Chondrocyte (in vitro differentiated cells): Measurements from ENCODE around the gene LMNTD1. TPM values are rescaled to one million over a fixed set of nuclear protein-coding genes. Genes with fewer than 3 reads are reported as not detected.
"Not testable (repeated sequence)": the region's sequence is repeated elsewhere in the genome, so short reads cannot be mapped to it uniquely, and the experiment has no call there.

ENCODE experiments used
- DNase-seq: peaks from one replicate; pipeline ENCODE4 v3.0.0; 2021; ENCODE audit warnings: mixed read lengths, low spot score
- H3K27ac Mint-ChIP-seq: one replicate; pipeline ENCODE4 v1.8.0; 2021; ENCODE audit warnings: mild to moderate bottlenecking, moderate library complexity, mixed read lengths; ENCODE audit not compliant: unreplicated experiment
- H3K27me3 Mint-ChIP-seq: 2 replicates; pipeline ENCODE4 v1.8.0; 2021; ENCODE audit warnings: low read depth, mixed read lengths
- H3K36me3 Mint-ChIP-seq: 2 replicates; pipeline ENCODE4 v1.8.0; 2021; ENCODE audit warnings: low read depth, mixed read lengths
- H3K4me1 Mint-ChIP-seq: 2 replicates; pipeline ENCODE4 v1.8.0; 2021; ENCODE audit warnings: low read depth, mild to moderate bottlenecking, mixed read lengths
- H3K4me3 Mint-ChIP-seq: one replicate; pipeline ENCODE4 v1.8.0; 2021; ENCODE audit warnings: mild to moderate bottlenecking, moderate library complexity, mixed read lengths; ENCODE audit not compliant: unreplicated experiment
- H3K9me3 Mint-ChIP-seq: 2 replicates; pipeline ENCODE4 v1.8.0; 2021; ENCODE audit warnings: low read depth, mixed read lengths
- CTCF ChIP-seq: fragments of 200-600 bp; sonication (generic); IDR thresholded peaks from 2 replicates; pipeline ENCODE4 v1.5.0; 2021; ENCODE audit warnings: antibody characterized with exemption, mild to moderate bottlenecking, moderate library complexity
- total RNA-seq: library from RNA; stranded (reverse); gene quantifications from 3 replicates; pipeline ENCODE4 v1.2.1, GENCODE V29; 2021

Gene LMNTD1
- total RNA-seq, 1 donor from 2014 or later: not detected

- H3K27me3 Mint-ChIP-seq: no peaks in the 10 kb centered on the region
Measured at GRCh38 chr12:25435431-25435830, 117.7 kb downstream of the LMNTD1 start.

GRCh38 chr12:25434515-25434914 lies 118.6 kb downstream of the LMNTD1 start:
- Mint-ChIP-seq H3K4me3 (no peak overlapping the region), H3K9me3 (peaks cover 2% of the 10 kb centered on the region), H3K4me1 (peaks cover 24% of the 10 kb centered on the region), H3K27me3 (no peaks in the 10 kb centered on the region), H3K36me3 (no peaks in the 10 kb centered on the region), H3K27ac (no peak overlapping the region)
- TF ChIP-seq CTCF: no peak
- DNase-seq: no peak

More at GRCh38 chr12:25435431-25435830, 117.7 kb downstream of the LMNTD1 start:
- H3K36me3 Mint-ChIP-seq: no peaks in the 10 kb centered on the region
- DNase-seq: no peak
- H3K27ac Mint-ChIP-seq: no peak overlapping the region
- no peaks in the 10 kb centered on the region for H3K9me3 Mint-ChIP-seq
- no peak for TF ChIP-seq CTCF
- H3K4me1 Mint-ChIP-seq: peaks cover 24% of the 10 kb centered on the region
- H3K4me3 Mint-ChIP-seq: no peak overlapping the region

- H3K4me3 Mint-ChIP-seq: no peak overlapping the region
- no peak overlapping the region for H3K27ac Mint-ChIP-seq
- no peak for DNase-seq
- peaks cover 24% of the 10 kb centered on the region for H3K4me1 Mint-ChIP-seq
- TF ChIP-seq CTCF: no peak
- peaks cover 2% of the 10 kb centered on the region for H3K9me3 Mint-ChIP-seq
- no peaks in the 10 kb centered on the region for H3K27me3 Mint-ChIP-seq
- no peaks in the 10 kb centered on the region for H3K36me3 Mint-ChIP-seq
Measured at GRCh38 chr12:25433581-25434325, 119.3 kb downstream of the LMNTD1 start.

GRCh38 chr12:25433024-25433423 lies 120.1 kb downstream of the LMNTD1 start:
- no peak for DNase-seq
- H3K27me3 Mint-ChIP-seq: no peaks in the 10 kb centered on the region
- H3K27ac Mint-ChIP-seq: no peak overlapping the region
- TF ChIP-seq CTCF: no peak
- peaks cover 2% of the 10 kb centered on the region for H3K9me3 Mint-ChIP-seq
- H3K4me1 Mint-ChIP-seq: peaks cover 24% of the 10 kb centered on the region
- no peak overlapping the region for H3K4me3 Mint-ChIP-seq
- no peaks in the 10 kb centered on the region for H3K36me3 Mint-ChIP-seq

GRCh38 chr12:25427337-25428249 lies 125.5 kb downstream of the LMNTD1 start:
- Mint-ChIP-seq H3K27me3 (no peaks in the 10 kb centered on the region), H3K27ac (no peak overlapping the region), H3K4me3 (no peak overlapping the region), H3K36me3 (no peaks in the 10 kb centered on the region), H3K9me3 (peaks cover 2% of the 10 kb centered on the region), H3K4me1 (no peaks in the 10 kb centered on the region)
- DNase-seq: no peak
- TF ChIP-seq CTCF: no peak

- not testable (repeated sequence) for H3K9me3 Mint-ChIP-seq, H3K27me3 Mint-ChIP-seq, DNase-seq, H3K36me3 Mint-ChIP-seq, H3K4me3 Mint-ChIP-seq, H3K4me1 Mint-ChIP-seq, H3K27ac Mint-ChIP-seq
Measured at GRCh38 chr12:25426821-25427220, 126.3 kb downstream of the LMNTD1 start.
